SK-N-MC (cell line): ENCODE data around the gene COL15A1.

ENCODE experiments used
- EZH2 ChIP-seq: fragments of 200-600 bp; sonication (generic); IDR thresholded peaks from one replicate; pipeline ENCODE4 v1.6.1; 2017; ENCODE audit warnings: antibody characterized with exemption
- FOXP2 ChIP-seq: optimal IDR thresholded peaks from 2 replicates; pipeline ENCODE3; 2011; ENCODE audit warnings: mild to moderate bottlenecking, moderate library complexity; ENCODE audit not compliant: insufficient read depth; ENCODE audit errors: extremely low read length, control extremely low read depth
- POLR2AphosphoS5 ChIP-seq: IDR thresholded peaks from 2 replicates; pipeline ENCODE4 v1.6.1; 2012; ENCODE audit warnings: mild to moderate bottlenecking, low read depth, low read length, borderline replicate concordance

DNA sequence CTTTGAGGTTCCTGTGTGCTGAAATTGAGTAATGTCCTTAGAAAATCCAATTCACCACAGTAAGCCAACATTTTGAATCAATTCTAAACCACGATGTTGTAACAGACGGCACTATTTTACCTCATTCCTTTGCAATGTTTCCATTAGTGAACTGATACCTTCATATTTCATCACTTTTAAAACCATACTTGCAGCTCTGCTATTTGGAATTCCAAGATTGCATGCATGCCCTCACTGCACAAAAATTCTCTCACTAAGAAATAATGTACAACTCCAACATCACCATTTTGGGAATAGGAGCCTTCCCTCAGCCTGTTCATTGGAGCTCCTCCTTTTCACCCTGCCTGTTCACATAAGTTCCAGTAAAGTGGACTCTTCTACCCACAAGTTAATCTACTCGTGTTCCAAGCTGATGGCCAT, 86.4 kb downstream of the COL15A1 start:
- TF ChIP-seq EZH2 (no peak), POLR2AphosphoS5 (no peak), FOXP2 (no peak)
